ENCODE data around the gene GPLD1.

The GPLD1 gene

DNA sequence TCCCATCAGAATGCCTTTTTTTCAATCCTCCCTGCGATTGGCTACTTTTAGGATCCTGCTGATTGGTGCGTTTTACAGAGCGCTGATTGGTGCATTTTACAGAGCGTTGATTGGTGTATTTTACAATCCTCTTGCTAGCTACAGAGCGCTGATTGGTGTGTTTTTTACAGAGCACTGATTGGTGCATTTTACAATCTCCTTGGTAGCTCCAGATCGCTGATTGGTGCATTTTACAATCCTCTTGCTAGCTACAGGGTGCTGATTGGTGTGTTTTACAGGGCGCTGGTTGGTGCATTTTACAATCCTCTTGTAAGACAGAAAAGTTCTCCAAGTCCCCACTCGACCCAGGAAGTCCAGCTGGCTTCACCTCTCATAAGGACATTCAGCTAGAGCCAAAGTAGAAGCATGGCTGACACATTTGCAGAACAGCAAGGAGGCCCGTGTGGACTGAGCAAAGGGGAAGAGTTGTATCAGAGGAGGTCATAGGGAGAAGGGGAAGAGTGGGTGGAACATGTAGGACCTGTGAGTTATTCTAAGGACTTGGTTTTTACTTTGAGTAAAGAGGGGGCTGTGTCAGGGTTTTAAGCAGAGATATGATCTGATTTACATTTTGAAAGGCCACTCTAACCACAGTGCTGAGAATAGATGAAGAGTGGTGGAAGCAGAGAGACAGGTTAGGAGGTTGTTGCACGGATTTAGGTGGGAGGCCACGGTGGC is 8.0 kb upstream of the GPLD1 start:
- DNase-seq: no peak

GRCh38 chr6:24494821-24495795 is 5.7 kb upstream of the GPLD1 start, which contains the start of gene ALDH5A1:
Gene ALDH5A1 (plus strand): TSS chr6:24494969. CDS start chr6:24494997, 28 bp downstream.
- DNase-seq: peak; percentile 38

- DNase-seq: no peak
These were observed 4.8 kb upstream of the GPLD1 start for GRCh38 chr6:24493945-24494820.

DNA sequence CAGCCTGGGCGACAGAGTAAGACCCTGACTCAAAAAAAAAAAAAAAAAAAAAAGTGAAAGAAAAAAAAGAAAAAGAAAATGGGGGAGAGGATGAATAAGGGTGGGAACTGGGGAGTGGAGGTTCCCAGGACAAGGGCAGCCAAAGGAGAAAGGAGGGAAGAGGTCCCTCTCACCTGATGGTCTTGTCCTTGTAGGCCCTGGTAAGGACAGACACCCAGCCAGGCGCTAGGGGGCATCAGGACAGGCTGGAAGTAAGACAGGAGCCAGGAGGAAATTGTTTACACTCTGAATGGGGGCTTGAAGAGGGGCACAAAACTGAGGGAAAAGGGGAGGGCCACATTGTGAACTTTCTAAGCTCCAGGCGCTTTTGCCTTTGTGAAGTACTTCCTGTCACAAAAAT is 3.1 kb upstream of the GPLD1 start:
- DNase-seq: no peak

DNA sequence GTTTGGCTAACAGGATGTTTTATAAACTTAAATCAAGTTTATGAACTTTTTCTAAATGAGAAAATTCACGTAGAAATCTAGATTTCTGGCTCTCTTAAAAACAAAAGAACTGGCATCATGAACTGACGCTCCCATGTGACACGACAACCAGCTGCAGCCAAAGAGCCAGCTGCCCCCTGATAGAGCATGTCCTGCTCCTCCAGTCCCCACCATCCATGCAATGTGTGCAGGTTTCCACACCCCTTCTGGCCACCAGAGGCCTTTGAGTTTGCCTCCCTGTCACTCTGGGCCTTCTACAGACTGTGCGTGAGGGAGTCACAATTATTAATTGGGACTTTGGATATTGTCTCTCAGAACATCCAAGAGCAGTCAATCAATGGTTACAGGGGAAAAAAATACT is 1.6 kb upstream of the GPLD1 start:
- no peak for DNase-seq

GRCh38 chr6:24489881-24490280 is 503 bp upstream of the GPLD1 start:
- no peak for DNase-seq

DNA sequence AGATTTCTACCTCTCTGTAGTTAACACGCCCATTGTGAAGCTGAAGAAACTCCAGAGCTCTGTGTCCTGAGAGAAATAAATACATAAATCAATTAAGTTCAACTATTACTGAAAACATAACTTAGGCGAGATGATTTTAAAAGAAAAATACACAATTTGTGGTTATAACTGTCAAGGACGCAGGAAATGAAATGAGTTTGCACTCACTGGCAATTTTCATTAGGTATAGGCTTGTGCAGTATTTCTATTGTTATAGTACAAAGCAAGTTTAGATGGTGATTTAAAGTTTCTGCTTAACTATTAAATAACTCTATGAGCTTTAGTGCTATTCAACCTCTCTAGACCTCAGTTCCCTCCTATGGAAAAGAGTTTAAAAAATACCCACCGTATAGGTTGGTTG is 3.3 kb downstream of the GPLD1 start:
- no peak for DNase-seq

- DNase-seq: no peak
These were observed 4.6 kb downstream of the GPLD1 start for GRCh38 chr6:24484657-24485323.

- DNase-seq: no peak
These were observed 7.9 kb downstream of the GPLD1 start for GRCh38 chr6:24481449-24481848.

GRCh38 chr6:24480705-24481104 is 8.7 kb downstream of the GPLD1 start:
- DNase-seq: no peak

- no peak for DNase-seq
These were observed 10.5 kb downstream of the GPLD1 start for GRCh38 chr6:24478903-24479302.

- no peak for DNase-seq
These were observed 12.3 kb downstream of the GPLD1 start for GRCh38 chr6:24477070-24477469.

DNA sequence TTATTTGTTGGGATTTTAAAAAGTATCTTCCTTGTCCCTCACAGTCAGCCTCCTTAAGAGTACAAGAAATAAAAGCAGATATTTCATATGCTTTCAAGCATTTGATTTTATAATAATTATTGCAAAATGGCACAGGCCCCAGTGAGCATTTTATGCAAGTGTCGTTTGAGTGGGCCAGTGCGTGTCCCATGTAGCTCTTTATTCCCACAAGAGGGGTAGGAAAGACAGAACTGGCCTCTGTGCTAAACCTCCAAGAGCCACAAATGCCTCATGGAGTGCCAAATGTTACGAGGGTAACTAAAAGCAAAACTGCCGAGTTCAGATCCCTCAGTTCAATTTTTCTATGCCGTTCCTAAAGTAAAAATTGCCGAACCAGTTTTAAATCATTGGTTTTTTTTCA is 12.7 kb downstream of the GPLD1 start:
- DNase-seq: no peak

GRCh38 chr6:24472181-24472580 is 17.2 kb downstream of the GPLD1 start:
- no peak for DNase-seq

DNA sequence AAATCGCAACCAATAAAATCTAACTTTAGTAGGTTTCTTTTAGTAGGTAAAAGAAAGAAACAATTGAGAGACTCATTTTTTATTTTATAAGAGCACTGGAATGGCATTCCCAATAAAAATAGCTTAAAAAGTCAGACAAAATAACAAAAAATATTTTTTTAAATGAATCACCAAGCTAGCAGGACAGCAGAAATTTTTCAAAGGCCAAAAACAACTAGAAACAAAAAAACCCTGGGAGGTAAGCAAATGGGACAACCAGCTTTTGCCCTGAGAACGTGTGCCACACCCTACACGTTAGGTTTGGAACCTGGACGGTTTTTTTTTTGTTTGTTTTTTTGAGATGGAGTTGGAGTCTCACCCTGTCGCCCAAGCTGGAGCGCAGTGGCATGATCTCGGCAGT is 19.6 kb downstream of the GPLD1 start:
- DNase-seq: no peak

DNA sequence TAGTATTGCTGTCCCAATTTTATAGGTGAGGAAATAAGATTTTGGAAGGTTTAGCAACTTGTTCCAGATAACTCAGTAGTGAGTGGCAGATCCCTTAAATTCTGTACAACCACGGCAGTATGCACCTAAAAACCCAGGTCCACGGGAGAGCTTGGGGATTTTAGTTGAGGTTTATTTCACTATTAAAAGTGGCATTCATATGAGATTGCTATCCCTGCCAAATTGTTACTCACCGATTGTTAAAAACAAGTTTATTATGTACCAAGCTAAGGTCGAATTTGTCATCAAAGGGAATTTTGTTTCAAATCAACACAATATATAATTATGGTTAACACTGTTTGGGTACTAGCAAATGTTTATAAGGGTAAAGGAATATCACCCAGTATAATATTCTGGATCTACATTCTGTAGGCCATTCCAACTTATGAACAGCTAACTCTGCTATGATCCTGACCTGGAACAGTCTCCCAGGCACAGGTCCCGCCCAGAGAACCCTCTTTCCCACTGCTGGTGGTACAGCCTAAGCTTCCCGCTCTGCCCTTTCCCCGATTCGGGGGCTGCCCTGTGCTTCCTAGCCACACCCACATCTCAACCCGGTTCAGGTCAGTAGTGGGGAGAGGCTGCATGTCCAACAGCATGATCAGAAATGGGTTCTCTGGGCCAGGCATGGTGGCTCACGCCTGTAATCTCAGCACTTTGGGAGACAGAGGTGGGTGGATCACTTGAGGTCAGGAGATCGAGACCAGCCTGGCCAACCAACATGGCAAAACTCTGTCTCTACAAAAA is 24.9 kb downstream of the GPLD1 start:
- no peak for DNase-seq

DNA sequence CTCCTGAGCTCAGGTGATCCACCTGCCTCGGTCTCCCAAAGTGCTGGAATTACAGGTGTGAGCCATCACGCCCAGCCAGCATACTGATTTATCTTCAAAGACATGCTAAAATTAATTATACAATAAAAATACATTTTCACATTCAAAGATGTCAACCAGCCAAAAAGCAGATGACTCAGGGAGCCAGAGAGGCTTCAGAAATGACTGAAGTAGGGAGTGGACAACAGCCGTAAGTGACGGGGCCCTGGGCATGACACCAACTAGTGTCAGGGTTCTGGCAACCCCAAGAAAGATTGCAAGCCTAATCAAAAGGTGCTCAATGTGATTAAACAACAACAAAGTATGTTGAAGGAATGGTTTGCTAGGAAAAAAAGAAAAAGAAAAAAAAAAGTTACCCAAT is 28.4 kb downstream of the GPLD1 start:
- no peak for DNase-seq

DNA sequence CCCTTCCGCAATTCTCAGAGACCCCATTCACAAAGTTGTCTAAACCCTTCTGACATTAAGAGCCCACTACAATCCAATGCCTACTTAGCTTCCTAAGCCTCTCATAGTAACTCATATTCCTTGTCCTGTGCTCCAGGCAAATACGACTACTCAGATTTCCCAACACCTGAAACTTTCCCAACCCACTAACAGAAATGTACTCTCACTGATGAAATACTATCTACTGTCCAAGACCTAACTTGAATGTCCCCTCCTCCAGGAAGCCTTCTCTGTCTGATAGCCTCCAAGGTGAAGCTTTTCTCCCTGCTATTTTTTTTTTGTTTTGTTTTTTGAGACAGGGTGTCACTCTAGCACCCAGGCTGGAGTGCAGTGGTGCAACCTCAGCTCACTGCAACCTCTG is 30.4 kb downstream of the GPLD1 start:
- DNase-seq: no peak

GRCh38 chr6:24458134-24458533 is 31.2 kb downstream of the GPLD1 start:
- DNase-seq: no peak

- no peak for DNase-seq
These were observed 34.3 kb downstream of the GPLD1 start for GRCh38 chr6:24455061-24455460.

DNA sequence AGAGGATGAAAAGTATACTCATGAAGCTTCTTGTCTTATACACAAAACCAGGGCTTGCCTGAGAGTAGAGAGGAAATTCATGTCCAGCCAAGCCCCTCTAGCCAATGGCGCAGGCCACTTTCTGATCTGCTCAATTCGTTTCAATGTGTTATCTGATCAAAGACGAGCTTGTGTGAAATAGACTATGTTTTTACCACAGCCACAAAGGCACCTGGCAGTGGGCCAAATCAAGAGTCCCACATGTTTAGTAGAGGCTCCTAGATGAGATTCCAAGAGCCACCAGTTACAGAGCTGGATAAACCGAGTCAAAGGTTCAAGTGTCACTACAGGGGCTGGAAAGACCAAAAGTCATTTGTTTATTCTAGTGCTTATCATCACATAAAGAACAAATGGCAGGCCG is 34.9 kb downstream of the GPLD1 start:
- no peak for DNase-seq

- no peak for DNase-seq
These were observed 35.5 kb downstream of the GPLD1 start for GRCh38 chr6:24453921-24454320.
